Stimulated activated CD4-positive, alpha-beta T cell treated with anti-CD3 and anti-CD28 coated beads, Interleukin-2, amount 100 ng/mL, for 24 hours (primary cell): ENCODE results near the gene GRAMD1B.

ENCODE experiments used
- DNase-seq, 2 donors: peaks; one replicate each; pipeline ENCODE4 v3.0.0-alpha.2; 2020

Gene GRAMD1B

DNA sequence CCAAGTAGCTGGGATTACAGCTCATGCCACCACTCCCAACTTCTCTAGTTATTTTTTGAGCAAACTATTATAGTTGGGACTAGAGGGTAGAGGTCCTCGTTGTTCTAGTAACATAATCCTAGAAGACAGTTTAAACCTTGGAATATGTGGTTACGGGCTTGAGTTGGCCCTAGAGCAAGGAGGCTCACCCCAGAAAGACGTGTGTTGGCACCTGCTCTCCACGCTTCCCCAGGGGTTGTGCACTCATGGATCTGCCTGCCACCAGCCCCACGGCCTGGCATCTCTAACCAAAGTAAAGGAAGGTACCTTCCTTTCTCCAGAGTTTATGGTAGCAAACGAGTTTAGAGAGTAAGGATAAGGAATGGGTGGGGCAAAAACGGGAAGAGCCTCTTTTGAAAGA lies 145.4 kb downstream of the GRAMD1B start:
- DNase-seq: no peak

DNA sequence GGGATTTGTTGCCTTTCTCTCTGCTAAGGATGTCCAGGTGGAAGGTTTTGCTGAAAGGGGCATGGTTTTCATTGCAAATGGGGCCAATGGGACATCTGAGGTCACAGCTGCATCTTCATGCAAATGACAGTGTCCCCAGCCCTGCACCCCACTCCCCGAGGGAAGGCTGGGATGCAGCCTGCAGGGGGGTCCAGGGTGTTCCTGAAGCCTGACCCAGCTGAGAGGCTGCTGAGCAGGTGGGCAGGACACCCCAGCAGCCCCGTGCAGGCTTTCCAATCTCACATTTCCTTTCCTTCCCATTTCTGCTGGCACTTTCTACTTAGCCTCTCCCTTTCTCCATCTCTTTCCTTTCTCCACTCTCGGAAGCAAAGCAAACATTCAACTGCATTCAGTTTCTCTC lies 146.0 kb downstream of the GRAMD1B start:
- DNase-seq: no peak

DNA sequence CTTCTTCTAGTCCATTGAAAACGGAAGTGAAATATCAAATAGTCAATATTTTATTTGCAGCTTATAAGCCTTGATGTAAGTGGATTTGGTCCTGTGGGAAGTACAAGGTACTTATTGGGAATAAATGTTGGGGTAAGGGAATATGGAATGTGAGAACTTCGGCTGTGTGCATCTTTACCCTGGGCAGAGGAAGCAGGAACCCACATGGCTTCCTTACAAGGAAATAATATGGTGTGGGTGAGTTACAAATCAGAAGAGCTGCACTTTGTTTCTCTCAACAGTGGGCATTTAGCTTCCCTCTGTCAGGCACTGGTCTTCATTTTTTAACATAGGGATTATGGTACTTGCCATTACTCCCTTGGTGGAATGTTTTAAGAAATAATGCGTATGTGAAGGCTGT lies 146.4 kb downstream of the GRAMD1B start:
- no peak for DNase-seq

DNA sequence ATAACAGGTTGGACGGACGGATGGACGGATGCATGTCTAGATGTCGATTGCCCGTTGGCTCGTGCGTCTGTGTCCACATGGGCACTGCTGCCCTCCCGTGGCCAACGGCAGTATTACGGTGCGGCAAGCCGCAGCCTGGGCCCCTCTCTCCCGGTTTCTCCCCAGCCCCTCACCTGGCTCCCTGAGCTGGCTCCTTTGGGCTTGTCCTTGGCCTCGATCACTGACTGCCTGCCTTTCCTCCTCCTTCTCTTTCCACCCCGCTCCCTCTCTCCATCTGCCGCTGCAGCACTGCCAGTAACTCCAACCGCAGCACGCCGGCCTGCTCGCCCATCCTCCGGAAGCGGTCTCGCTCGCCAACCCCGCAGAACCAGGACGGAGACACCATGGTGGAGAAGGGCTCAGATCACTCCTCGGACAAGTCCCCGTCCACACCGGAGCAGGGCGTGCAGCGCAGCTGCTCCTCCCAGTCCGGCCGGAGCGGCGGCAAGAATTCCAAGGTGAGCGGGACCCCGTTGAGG lies 147.1 kb downstream of the GRAMD1B start:
- DNase-seq: peak; percentile 78 to 83

DNA sequence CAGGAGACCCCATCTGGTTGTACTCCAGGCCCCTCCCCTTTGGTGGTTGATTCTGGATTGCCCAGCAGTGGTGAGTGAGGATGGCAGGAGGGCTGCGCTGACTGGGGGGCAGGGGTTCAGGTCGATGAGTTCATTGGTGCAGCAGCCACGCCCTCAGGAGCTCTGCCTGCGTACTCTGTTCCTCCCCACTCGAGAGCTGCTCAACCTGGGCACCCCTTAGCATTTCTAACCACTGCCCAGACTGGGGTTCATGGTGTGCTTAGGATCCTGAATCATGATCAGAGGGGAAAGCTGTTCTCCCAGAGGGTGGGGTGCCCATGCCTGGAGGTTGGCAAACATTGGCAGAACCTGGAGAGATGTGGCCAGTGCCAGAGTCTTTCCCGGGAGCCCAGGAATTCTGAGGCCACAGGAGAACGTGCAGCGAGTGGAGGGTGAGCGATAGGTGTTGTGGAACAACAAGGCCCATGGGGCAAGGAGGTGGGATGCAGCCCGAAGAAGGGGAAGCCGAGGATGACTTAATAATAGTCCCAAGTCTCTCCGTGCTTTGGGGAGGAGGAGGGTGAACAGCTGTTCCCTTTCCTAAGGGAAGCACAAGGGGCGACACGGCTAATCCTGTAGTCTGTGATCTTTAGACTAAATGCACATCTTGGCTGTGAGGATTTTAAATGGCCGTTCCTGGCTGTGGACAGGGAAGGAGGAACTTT lies 148.9 kb downstream of the GRAMD1B start:
- DNase-seq: no peak

DNA sequence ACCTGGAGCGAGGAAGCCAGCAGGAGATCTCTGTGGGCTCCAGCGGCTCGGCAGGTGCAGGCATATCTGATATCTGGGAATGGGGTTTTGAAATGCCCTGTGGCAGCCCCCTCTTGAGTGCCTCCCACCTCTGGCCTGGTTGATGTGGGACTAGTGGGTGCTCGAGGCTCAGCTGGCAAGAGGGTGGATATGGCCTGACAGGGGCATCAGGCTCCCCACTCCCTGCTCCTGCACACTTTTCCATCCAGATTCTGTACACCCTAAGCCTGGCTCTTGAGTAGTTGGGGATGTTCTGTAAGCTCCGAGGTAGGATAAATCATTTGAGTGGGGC lies 149.4 kb downstream of the GRAMD1B start:
- no peak for DNase-seq

DNA sequence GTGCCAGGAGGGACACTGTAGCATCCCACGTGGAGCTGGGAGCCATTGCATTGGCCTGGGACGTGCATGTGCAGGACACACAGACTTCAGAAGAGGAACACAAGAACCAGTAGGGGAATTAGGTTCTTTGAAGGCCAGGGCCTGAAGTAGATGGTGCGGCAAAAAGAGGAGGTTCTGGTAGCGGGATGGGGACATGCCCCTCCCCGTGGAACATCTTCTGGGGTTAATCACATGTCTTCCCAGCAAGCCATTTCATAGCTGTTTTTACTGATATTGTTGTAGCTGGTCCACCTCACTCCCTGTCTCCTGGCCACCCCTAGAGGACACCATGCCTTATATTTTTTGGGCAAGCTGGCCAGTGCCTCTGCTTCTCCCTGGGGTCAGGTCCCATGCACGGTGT lies 150.1 kb downstream of the GRAMD1B start:
- no peak for DNase-seq

DNA sequence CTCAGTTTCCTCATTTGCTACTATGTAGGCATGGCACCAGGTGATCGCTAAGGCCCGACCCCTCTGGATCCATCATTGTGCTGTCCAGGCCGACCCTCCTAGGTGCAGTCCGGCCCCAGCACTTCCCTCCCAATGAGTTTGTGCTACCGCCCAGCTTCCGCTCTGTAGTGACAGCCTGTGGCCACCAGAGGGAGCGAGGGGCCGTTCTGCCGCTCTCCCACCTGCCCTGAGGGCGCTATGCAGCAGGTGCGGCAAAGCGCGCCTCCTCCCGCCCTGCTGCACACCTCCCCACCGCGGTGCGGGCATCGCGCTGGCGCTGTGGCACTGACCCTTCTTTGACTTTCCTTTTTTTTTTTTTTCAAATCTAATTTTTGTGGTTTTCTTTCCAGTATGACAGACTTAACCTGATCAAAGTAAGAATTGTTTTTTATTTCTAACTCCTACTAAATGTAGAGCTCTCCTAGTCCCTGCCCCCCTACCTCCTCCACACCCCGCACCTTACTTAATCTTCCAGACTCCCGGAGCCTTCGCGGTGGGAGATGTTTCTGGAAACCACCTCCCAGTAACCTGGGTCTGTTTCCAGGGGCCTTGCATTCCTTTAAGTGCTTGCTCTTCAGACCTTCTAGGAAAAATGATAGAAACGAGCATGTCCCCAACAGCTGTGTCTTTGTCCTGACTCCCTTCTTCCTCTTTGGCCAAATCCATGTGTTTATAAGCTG lies 150.6 kb downstream of the GRAMD1B start:
- peak; percentile 71 to 76 for DNase-seq

DNA sequence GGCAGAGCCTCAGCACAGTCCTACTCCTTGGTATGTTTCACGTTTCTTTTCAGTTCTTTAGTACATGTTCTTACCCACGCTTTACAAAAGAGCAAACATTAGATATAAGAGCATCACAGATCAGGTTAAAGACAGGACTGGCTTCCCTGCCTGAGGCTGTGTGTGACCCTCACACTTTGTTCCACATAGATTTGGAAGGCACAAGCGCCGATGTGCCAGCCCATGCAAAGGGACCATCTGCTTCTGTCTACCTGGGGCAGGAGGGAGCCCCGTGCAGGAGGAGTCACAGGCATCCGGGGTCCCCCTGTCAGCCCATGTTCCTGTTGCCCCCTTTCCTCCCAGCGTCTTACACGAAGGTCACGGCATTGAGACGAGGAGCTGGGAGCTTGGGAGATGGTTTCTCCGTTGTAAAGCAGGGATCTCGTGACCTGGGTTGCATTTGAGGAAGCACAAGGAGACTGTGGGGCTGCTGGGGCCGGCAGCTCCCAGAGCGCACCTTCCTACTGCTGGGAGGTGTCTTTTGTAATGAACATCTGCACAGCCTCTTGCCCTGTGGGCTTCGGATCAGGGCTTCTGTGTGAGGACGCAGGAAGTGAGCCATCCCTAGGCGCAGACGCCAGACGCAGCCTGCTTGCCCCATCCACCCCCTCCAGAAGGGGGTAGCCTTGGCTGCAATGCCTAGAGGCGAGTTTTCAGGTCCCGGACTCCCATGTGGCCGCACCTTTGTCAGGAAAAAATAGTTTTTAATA lies 151.8 kb downstream of the GRAMD1B start:
- DNase-seq: no peak

DNA sequence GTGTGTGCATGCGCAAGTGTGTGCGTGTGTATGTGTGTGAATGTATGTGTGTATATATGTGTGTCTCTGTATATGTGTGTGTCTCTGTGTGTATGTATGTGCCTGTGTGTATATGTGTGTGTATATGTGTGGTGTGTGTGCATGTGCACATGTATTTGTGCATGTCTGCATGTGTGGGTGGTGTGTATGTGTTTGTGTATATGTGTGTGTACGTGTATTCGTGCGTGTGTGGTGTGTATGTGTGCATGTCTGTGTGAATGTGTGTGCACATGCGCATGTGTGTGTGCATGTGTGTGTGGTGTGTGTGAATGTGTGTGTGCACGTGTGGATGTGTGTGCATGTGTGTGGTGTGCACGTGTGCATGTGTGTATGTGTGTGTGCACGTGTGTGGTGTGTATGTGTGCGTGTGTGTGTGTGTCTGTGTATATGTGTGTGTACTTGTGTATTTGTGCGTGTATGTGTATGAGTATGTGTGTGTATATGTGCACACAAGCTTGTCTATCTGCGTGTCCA lies 153.0 kb downstream of the GRAMD1B start:
- no peak for DNase-seq

DNA sequence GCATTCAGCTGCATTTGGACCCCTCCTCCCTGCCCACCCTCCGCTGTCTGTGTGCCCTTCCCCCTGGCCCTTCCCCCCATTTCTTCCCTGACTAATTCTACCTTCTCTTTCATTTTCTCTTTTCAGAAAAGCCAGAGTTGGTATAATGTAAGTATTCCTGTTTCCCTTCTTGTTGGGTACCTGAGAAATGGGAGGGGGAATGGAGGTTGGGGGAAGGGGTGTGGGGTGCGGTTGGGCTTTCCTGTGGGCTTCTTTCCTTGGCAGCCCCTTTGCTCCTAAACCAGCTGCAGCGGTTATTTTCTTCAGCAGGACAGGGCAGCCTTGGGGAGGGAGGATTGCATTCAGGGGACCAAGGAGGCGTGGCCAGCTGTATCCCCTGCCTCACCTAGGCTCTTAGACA lies 154.1 kb downstream of the GRAMD1B start:
- no peak for DNase-seq

DNA sequence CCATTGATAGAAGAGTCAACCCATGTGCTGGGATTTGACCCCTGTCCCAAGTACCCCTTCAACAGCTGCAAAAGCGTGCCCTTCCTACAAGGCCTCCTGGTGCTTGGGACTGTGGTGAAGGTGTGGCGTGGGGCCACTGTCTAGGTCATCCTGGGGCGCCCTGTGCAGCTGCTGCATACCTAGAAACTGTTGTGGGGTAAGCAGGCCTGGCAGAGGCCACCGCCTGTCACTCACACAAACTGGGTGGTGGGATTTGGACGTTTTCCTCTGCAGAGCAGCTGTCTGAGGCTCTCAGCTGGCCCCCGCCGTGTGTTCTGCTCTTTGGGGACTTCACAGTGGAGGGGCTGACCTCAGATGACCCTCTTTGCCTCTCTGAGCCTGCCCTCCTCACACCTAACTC lies 154.7 kb downstream of the GRAMD1B start:
- DNase-seq: no peak

DNA sequence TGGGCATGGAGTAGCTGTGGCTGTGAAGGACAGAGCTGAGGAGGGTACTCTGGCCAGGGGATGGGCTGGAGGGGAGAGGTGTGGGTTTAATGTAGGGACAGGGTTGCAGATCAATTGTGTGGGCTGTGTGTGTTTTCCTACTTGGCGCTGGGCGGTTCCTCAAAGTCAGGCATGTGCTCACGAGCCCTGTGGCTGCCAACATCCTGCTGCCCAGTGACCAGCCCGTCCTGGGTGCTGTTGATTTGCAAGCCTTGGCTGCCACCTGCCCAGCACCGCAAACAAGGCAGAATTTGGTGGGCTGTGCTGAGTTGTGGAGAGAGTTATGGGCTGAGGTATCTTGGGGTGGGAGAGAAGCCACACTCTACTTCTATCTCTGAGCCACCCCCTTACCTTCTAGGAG lies 155.1 kb downstream of the GRAMD1B start:
- DNase-seq: no peak

DNA sequence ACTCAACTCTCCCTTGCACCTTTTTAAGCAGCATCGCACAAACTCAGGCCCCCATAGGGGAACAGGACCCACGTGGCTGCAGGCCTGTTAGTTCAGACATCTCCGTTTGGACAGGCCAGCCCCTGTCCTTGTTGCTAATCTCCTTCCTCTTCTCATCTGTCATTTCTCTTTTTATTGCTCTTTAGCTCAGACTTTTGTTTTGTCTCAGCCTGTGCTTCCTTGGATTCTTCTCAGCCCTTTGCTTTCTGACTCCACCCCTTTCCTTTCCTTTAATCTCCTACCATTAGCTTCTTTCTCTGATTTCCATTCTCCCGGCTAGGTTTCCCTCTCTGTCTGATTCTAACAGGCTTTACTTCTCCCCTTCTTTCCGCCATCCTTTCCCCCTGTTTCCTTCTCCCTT lies 155.6 kb downstream of the GRAMD1B start:
- DNase-seq: no peak

DNA sequence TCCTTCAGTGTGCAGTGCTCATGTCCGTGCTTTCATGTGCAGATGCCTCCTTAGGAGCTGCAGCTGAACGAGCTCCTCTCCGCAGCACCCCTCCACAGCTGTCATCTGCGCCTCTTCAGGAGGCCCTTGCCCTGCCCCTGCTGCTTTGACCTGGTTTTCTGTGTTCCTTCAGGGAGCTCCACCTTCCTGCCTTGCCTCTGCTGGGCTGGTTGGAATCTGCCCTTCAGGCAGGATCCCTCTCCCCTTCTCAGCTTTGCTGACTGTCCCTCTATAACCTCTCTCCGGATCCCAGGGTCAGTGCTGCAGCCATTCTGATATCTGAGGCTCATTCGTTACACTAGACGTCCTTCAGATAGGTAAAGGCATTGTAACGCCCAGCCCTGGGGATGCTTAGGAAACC lies 156.5 kb downstream of the GRAMD1B start:
- DNase-seq: no peak

DNA sequence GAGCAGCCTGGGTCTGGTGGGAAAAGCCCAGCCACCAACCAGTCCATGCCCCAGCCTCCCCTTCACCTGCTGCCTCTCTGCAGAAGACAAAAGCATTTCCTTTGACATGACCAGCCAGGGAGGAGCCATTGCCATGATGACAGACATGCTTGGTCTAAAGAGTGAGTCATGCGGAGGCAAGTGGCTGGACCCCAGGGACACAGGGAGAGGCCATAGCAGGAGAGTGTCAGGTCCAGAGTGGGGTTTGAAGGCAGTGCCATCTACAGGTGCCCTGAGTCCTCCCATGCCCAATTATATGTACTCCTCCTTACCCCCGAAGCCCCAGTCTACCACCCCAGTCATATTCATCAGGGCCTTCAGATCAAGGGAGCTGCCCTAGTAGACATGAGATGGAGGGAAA lies 157.0 kb downstream of the GRAMD1B start:
- DNase-seq: no peak

DNA sequence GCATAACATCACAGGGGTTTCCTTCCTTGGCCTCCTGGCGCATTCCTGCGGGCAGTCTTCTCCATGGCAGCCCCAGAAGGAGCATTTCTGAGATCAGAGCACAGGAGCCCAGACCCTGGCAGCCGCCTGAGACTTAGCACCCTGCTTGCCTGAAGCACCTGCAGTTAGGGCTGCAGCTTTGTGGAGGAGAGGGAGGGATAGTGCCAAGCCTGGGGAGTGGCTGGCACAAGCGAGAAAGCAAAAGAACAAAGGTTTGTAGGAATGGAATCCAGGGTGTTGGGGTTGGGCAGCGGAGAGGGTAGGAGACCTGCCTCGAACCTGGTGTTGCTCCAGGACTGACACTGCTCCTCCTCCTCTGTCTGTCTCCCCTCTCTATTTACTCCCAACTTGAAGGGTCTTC lies 157.5 kb downstream of the GRAMD1B start:
- no peak for DNase-seq

DNA sequence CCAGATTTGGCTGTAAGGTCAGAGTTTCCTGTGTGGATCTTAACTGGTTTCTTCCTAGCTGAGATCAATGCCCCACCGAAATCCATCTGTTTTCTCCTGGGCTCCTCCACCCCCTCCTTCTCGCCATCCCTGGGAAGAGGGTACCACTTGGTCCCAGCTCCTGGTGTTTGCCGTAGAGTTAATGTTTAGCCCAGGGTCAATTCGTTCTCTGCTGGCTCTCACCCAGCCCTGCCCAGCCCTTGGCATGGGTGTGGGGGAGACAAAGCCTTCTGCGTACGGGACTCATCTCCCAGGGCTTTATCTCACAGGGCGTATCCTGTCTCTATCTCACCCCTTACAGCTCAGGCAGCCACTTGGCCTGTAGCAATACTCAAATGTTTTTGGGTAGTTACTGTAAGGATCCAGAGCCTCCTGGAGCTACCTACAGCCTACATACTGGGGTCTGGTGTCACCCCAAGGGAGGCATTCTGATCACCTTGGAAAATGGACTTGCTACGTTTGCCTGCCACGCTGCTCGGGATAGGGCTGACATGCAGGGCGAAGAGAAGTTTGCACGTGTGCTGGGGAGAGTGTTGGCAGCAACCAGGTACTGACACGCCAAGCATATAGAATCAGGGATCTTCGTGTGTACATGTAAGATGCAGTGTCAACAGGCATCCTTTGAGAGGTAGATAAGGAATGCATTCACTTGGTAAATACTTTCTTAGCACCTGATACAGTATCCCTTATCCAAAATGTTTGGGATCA lies 158.2 kb downstream of the GRAMD1B start:
- DNase-seq: no peak

DNA sequence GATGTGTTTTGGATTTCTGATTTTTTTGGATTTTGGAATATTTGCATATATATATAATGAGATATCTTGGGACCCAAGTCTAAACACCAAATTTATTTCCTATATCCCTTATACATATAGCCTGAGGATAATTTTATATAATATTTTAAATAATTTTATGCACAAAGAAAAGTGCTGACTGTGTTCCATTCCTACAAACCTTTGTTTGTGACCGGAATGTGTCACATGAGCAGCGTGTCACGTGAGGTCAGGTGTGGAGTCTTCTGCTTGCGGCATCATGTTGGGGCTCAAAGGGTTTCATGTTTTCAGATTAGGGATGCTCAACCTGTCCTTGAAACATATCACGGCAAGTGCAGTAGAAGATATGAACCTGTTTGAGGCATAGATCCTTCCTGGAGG lies 158.8 kb downstream of the GRAMD1B start:
- no peak for DNase-seq

DNA sequence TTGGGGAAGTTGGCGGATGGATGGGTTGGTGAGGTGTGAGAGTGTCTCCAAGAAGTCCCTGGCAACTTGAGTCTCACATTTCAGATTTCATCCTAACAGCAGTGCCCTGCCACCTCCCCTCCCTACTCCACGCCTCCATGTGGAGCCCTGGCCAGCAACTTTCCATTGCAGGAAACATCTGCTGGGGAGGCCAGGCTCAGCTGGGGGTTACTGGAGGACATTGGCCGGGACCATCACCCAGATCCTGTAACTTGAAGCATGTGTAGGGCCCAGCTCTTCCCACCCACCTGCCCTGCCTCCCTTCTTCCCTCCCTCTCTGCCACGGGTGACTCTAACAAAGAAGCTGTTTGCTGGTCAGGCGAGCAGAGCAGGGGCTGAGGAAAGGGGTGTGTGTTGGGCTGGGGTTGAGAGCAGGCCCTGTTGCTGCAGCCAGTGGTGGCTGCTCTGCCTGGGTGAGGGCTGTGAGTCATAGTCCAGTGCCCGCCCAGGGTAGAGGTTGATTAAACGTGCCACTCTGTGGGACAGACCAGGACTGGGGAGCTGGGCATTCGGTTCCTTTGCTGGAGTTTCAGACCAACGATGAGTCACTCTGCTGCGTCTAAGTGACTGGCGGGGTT lies 160.3 kb downstream of the GRAMD1B start:
- DNase-seq: no peak

DNA sequence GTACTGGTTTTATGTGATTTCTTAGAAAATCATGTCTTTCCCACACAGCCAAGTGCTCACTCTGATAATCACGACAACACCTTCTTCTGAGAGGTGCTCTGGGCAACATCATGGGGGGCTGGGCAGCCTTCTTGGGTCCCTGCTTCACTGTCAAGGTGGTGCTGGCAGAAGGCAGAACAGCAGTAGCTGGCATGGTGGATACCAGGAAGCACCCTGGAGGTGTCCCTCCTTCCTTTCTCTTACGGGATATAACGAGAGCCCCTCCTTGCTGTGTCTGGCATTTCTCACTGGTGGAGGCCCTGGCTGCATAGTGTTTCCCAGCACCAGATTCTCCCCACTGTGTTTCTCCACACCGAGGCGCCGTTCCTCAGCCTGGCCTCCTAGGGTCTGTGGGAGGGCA lies 163.5 kb downstream of the GRAMD1B start:
- no peak for DNase-seq

DNA sequence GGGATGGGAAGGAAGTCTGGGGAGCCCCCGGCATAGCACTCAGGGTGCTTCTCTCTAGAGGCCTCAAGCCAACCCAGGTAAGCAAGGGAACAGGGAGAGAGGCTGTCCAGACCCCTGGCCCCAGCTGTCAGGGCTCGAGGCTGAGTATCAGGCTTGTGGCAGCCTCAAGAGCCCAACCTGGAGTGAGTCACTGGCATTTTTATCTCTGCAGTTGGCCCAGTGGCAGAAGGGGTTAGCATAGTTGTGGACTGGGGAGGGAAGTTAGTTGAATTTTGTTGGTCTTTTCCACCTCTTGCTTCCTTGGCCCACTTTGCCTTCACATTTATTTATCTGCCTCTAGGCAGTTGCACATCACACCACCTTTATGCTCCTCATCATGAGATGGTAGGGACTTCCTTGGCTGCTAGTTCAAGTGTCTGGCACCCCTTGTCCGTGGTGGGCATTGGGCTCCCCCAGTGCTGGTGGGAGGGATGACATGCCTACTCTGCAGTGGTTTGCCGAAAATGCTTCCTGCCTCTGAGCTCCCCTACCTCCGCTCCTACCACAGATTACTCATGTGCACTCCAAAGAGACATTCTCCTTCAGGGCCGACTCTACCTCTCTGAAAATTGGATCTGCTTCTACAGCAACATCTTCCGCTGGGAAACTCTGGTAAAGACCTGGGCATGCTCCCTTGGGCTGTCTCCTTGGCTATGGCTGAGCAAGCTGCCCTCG lies 164.3 kb downstream of the GRAMD1B start:
- no peak for DNase-seq
